Neural progenitor cell (in vitro differentiated cells): Measurements from ENCODE around the gene PLVAP. TPM values are rescaled to one million over a fixed set of nuclear protein-coding genes. Genes with fewer than 3 reads are reported as not detected.

Experiments
- DNase-seq: peaks from one replicate; pipeline ENCODE4 v3.0.0-alpha.2; 2016; ENCODE audit warnings: low spot score
- H2AFZ ChIP-seq: fragments of 200-600 bp; sonication (generic); replicated peaks from 2 replicates; pipeline ENCODE4 v1.6.1; 2016; ENCODE audit warnings: antibody characterized with exemption
- H3F3A ChIP-seq: fragments of 200-600 bp; sonication (generic); 2 replicates; pipeline ENCODE4 v1.6.1; 2016; ENCODE audit warnings: antibody characterized with exemption, low read depth
- H3K27ac ChIP-seq: fragments of 200-600 bp; sonication (generic); 2 replicates; pipeline ENCODE4 v1.5.1; 2016; ENCODE audit warnings: mild to moderate bottlenecking
- H3K27me3 ChIP-seq: fragments of 200-600 bp; sonication (generic); 2 replicates; pipeline ENCODE4 v1.6.1; 2016; ENCODE audit warnings: mild to moderate bottlenecking, moderate library complexity
- H3K36me3 ChIP-seq: fragments of 200-600 bp; sonication (generic); 2 replicates; pipeline ENCODE4 v1.5.1; 2016
- H3K4me1 ChIP-seq: fragments of 200-600 bp; sonication (generic); 2 replicates; pipeline ENCODE4 v1.6.1; 2016; ENCODE audit warnings: mixed run types
- H3K4me2 ChIP-seq: fragments of 200-600 bp; sonication (generic); 2 replicates; pipeline ENCODE4 v1.6.1; 2016
- H3K4me3 ChIP-seq: fragments of 200-600 bp; sonication (generic); 2 replicates; pipeline ENCODE4 v1.5.1; 2016
- H3K79me2 ChIP-seq: fragments of 200-600 bp; sonication (generic); 2 replicates; pipeline ENCODE4 v1.6.1; 2016; ENCODE audit warnings: low read depth
- H3K9ac ChIP-seq: fragments of 200-600 bp; sonication (generic); 2 replicates; pipeline ENCODE4 v1.6.1; 2016
- H3K9me3 ChIP-seq: fragments of 200-600 bp; sonication (generic); 2 replicates; pipeline ENCODE4 v1.5.1; 2016; ENCODE audit warnings: low read depth
- H4K20me1 ChIP-seq: fragments of 200-600 bp; sonication (generic); 2 replicates; pipeline ENCODE4 v1.6.1; 2016; ENCODE audit warnings: low read depth
- H3K27ac Mint-ChIP-seq: 3 replicates; pipeline ENCODE4 v1.8.0; 2021; ENCODE audit warnings: mixed read lengths
- H3K27me3 Mint-ChIP-seq: 2 replicates; pipeline ENCODE4 v1.8.0; 2022; ENCODE audit warnings: low read depth, mild to moderate bottlenecking, inconsistent platforms, moderate library complexity, mixed read lengths; ENCODE audit not compliant: insufficient read depth
- H3K36me3 Mint-ChIP-seq: 3 replicates; pipeline ENCODE4 v1.8.0; 2021; ENCODE audit warnings: mixed read lengths
- H3K4me1 Mint-ChIP-seq: 3 replicates; pipeline ENCODE4 v1.8.0; 2021; ENCODE audit warnings: mixed read lengths
- H3K4me3 Mint-ChIP-seq: 3 replicates; pipeline ENCODE4 v1.8.0; 2021; ENCODE audit warnings: mild to moderate bottlenecking, moderate library complexity, mixed read lengths
- H3K9me3 Mint-ChIP-seq: 3 replicates; pipeline ENCODE4 v1.8.0; 2020; ENCODE audit warnings: mixed read lengths
- EZH2 ChIP-seq: fragments of 200-600 bp; sonication (generic); IDR thresholded peaks from 2 replicates; pipeline ENCODE4 v1.6.1; 2017; ENCODE audit warnings: antibody characterized with exemption, mild to moderate bottlenecking, moderate library complexity
- EZH2phosphoT487 ChIP-seq: fragments of 200-600 bp; sonication (generic); IDR thresholded peaks from 2 replicates; pipeline ENCODE4 v1.6.1; 2017; ENCODE audit warnings: antibody characterized with exemption
- total RNA-seq: library from RNA; depleted of rRNA; stranded (reverse); fragments of >200 nt; gene quantifications from 2 replicates; pipeline ENCODE4 v1.2.3, GENCODE V29; 2015; ENCODE audit warnings: low replicate concordance
- TF ChIP-seq, protein P1 (sequence below): fragments of 200-600 bp; sonication (generic); IDR thresholded peaks from 2 replicates; pipeline ENCODE4 v1.5.1; 2017; ENCODE audit warnings: antibody characterized with exemption, mild to moderate bottlenecking

PLVAP gene
- total RNA-seq, 1 donor from 2014 or later: 0.11 TPM

GRCh38 chr19:17359905-17360800 is 17.0 kb downstream of the PLVAP start:
- peak overlapping the region; percentile 8 for H3K4me3 Mint-ChIP-seq

GRCh38 chr19:17358395-17358794 is 18.7 kb downstream of the PLVAP start:
- TF ChIP-seq, protein P1, sequence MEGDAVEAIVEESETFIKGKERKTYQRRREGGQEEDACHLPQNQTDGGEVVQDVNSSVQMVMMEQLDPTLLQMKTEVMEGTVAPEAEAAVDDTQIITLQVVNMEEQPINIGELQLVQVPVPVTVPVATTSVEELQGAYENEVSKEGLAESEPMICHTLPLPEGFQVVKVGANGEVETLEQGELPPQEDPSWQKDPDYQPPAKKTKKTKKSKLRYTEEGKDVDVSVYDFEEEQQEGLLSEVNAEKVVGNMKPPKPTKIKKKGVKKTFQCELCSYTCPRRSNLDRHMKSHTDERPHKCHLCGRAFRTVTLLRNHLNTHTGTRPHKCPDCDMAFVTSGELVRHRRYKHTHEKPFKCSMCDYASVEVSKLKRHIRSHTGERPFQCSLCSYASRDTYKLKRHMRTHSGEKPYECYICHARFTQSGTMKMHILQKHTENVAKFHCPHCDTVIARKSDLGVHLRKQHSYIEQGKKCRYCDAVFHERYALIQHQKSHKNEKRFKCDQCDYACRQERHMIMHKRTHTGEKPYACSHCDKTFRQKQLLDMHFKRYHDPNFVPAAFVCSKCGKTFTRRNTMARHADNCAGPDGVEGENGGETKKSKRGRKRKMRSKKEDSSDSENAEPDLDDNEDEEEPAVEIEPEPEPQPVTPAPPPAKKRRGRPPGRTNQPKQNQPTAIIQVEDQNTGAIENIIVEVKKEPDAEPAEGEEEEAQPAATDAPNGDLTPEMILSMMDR: no peak
- no peak for TF ChIP-seq EZH2
- no peak for TF ChIP-seq EZH2phosphoT487
- Histone ChIP-seq H3K4me2 (no peak overlapping the region), H3K27ac (no peak overlapping the region), H3K4me1 (no peaks in the 10 kb centered on the region), H3K27me3 (no peaks in the 10 kb centered on the region), H3K9ac (no peak overlapping the region), H3F3A (no peaks in the 10 kb centered on the region), H2AFZ (no peak overlapping the region), H3K9me3 (no peaks in the 10 kb centered on the region), H4K20me1 (no peaks in the 10 kb centered on the region), H3K36me3 (no peaks in the 10 kb centered on the region), H3K4me3 (no peak overlapping the region), H3K79me2 (no peaks in the 10 kb centered on the region)
- H3K4me3 Mint-ChIP-seq: no peak overlapping the region
- H3K9me3 Mint-ChIP-seq: no peaks in the 10 kb centered on the region
- H3K4me1 Mint-ChIP-seq: peaks cover 4% of the 10 kb centered on the region
- peaks cover 4% of the 10 kb centered on the region for H3K27me3 Mint-ChIP-seq
- H3K36me3 Mint-ChIP-seq: no peaks in the 10 kb centered on the region
- H3K27ac Mint-ChIP-seq: no peak overlapping the region
- DNase-seq: no peak

More at GRCh38 chr19:17359905-17360800, 17.0 kb downstream of the PLVAP start:
- H3K9me3 Mint-ChIP-seq: no peaks in the 10 kb centered on the region
- H3K36me3 Mint-ChIP-seq: no peaks in the 10 kb centered on the region
- H3K4me1 Mint-ChIP-seq: peaks cover 3% of the 10 kb centered on the region
- H3K27me3 Mint-ChIP-seq: peaks cover 10% of the 10 kb centered on the region
- H3K9me3 ChIP-seq: no peaks in the 10 kb centered on the region
- TF ChIP-seq EZH2 (no peak), EZH2phosphoT487 (no peak)
- TF ChIP-seq, protein P1: no peak
- H3K4me1 ChIP-seq: no peaks in the 10 kb centered on the region
- H3K27ac Mint-ChIP-seq: no peak overlapping the region
- H3F3A ChIP-seq: no peaks in the 10 kb centered on the region
- no peak overlapping the region for H3K9ac ChIP-seq
- H3K27me3 ChIP-seq: no peaks in the 10 kb centered on the region
- no peaks in the 10 kb centered on the region for H3K79me2 ChIP-seq
- no peak overlapping the region for H3K4me3 ChIP-seq
- no peak overlapping the region for H3K4me2 ChIP-seq
- H4K20me1 ChIP-seq: no peaks in the 10 kb centered on the region
- H2AFZ ChIP-seq: no peak overlapping the region
- no peak overlapping the region for H3K27ac ChIP-seq
- H3K36me3 ChIP-seq: no peaks in the 10 kb centered on the region
- no peak for DNase-seq

DNA sequence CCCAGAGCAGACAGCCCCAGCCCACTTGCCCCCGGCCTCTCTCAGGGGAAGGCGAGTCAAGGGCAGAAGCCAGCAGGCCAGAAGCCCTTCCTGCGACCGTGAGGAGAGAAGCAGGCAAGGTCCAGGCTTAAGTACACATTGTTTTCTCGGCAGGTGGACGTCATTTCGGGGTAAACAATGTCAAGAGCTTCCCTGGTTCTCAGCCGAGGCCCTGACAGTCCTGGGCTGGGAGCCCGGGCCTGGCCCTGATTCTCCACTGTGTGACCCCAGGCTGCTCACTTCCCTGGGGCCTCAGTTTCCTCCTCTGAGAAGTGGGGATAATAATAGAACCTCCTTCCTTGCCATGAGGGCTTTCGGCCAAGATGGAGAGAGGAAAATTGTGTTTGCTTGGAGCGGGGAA is 19.4 kb downstream of the PLVAP start:
- Mint-ChIP-seq H3K4me1 (peaks cover 6% of the 10 kb centered on the region), H3K36me3 (no peaks in the 10 kb centered on the region), H3K9me3 (no peaks in the 10 kb centered on the region), H3K27ac (no peak overlapping the region), H3K27me3 (peaks cover 8% of the 10 kb centered on the region), H3K4me3 (no peak overlapping the region)
- no peaks in the 10 kb centered on the region for H3K4me1 ChIP-seq
- no peaks in the 10 kb centered on the region for H3K27me3 ChIP-seq
- no peak overlapping the region for H3K9ac ChIP-seq
- H2AFZ ChIP-seq: no peak overlapping the region
- no peaks in the 10 kb centered on the region for H4K20me1 ChIP-seq
- TF ChIP-seq EZH2phosphoT487: no peak
- no peak for TF ChIP-seq EZH2
- TF ChIP-seq, protein P1: no peak
- no peaks in the 10 kb centered on the region for H3F3A ChIP-seq
- no peak overlapping the region for H3K4me2 ChIP-seq
- no peak for DNase-seq
- H3K79me2 ChIP-seq: no peaks in the 10 kb centered on the region
- H3K36me3 ChIP-seq: no peaks in the 10 kb centered on the region
- H3K27ac ChIP-seq: no peak overlapping the region
- no peaks in the 10 kb centered on the region for H3K9me3 ChIP-seq
- H3K4me3 ChIP-seq: no peak overlapping the region
